Lower leg skin (tissue), 3 donors: Measurements from ENCODE around the gene CDCA8.

Experiments
- CTCF ChIP-seq, 3 donors: fragments of 450-650 bp; IDR thresholded peaks; one replicate each; pipeline ENCODE4 v1.5.1; 2016; ENCODE audit warnings: antibody characterized with exemption in 3 of 3, mild to moderate bottlenecking in 3 of 3, moderate library complexity in 2 of 3
- POLR2A ChIP-seq, 2 donors: fragments of 450-650 bp; IDR thresholded peaks; one replicate each; pipeline ENCODE4 v1.6.1; 2016 to 2017; ENCODE audit warnings: antibody characterized with exemption in 2 of 2, mild to moderate bottlenecking in 1 of 2, moderate library complexity in 1 of 2

DNA sequence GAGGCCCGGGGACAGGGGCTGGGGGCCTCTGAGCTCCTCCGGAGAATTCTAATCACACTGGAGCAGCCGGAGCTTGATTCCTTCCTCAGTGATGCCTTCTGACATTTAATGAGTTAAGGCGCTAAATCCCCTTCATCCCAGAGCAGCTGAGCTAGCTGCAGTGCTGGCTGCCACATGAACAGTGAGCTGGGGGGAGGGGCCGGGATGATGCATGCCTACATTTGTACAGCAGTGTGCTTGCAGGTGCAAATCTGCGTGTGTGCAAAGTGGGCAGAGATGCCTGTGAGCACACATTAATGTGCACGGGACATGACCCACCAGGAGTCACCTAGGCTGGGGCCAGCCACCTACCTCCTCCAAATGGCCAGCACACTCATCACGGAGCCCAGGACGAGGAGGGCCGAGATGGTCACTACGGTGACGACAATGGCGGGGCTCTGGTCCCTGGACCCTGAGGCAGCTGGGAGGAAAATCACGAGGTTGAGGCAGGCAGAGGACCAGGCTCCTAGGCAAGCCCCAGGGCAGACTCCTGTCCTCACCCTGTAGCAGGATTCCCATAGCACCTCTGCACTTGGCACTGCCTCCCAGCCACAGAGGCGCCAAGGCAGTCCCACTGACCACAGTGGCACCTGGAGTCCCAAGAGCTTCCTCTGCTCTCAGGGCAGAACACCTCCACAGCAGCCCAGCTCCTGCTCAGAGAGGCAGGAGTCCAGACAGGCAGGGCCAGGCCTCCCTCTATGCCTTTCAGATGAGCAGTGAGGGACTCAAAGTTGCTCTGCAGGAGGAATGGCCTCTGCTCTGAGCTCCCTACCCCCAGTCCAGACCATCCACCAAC is 34.7 kb downstream of the CDCA8 start:
- TF ChIP-seq CTCF (IDR thresholded peaks at IDR 0.05) (no peak), POLR2A (IDR thresholded peaks at IDR 0.05) (no peak)
